ENCODE measurements around the gene SCMH1.

DNA sequence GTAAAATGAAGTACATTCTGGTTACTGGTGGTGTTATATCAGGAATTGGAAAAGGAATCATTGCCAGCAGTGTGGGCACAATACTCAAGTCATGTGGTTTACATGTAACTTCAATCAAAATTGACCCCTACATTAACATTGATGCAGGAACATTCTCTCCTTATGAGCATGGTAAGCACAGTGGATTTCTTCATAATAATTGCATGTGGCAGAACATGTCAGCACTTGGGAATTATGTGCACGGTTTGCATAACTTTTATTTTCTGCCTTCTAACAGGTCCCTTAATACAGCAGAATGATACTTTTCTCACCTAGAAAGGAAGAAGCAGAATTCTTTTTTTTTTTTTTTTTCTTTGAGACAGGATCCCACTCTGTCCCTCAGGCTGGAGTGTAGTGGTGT lies 258.8 kb downstream of the SCMH1 start:
- TF ChIP-seq, protein P1, sequence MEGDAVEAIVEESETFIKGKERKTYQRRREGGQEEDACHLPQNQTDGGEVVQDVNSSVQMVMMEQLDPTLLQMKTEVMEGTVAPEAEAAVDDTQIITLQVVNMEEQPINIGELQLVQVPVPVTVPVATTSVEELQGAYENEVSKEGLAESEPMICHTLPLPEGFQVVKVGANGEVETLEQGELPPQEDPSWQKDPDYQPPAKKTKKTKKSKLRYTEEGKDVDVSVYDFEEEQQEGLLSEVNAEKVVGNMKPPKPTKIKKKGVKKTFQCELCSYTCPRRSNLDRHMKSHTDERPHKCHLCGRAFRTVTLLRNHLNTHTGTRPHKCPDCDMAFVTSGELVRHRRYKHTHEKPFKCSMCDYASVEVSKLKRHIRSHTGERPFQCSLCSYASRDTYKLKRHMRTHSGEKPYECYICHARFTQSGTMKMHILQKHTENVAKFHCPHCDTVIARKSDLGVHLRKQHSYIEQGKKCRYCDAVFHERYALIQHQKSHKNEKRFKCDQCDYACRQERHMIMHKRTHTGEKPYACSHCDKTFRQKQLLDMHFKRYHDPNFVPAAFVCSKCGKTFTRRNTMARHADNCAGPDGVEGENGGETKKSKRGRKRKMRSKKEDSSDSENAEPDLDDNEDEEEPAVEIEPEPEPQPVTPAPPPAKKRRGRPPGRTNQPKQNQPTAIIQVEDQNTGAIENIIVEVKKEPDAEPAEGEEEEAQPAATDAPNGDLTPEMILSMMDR (IDR thresholded peaks at IDR 0.05) = no peak
- TF ChIP-seq EP300 (IDR thresholded peaks at IDR 0.05) (no peak), POLR2AphosphoS5 (IDR thresholded peaks at IDR 0.05) (peak; percentile 73)

All from gastroesophageal sphincter (tissue), 3 donors.